GM12864 (cell line): ENCODE data around the gene PROCA1.
A peak's percentile ranks its signal among the peaks of the same experiment; 100 is the strongest.

Experiments
- DNase-seq: peaks from one replicate; pipeline ENCODE4 v3.0.0-alpha.2; 2011; ENCODE audit warnings: low read depth
- H3K4me3 ChIP-seq: 2 replicates; pipeline ENCODE4 v1.5.1; 2011; ENCODE audit warnings: mild to moderate bottlenecking, low read depth, low read length, control low read depth
- CTCF ChIP-seq: IDR thresholded peaks from 2 replicates; pipeline ENCODE4 v1.5.1; 2011; ENCODE audit warnings: low read depth, mild to moderate bottlenecking, moderate library complexity, low read length, control low read depth, inconsistent platforms; ENCODE audit errors: missing control alignments

Gene PROCA1

GRCh38 chr17:28751600-28752366, 40.1 kb upstream of the PROCA1 start:
- no peak for DNase-seq
- TF ChIP-seq CTCF, result no peak
- no peak overlapping the region for H3K4me3 ChIP-seq

- no peak overlapping the region for H3K4me3 ChIP-seq
- peak; percentile 100 for TF ChIP-seq CTCF
- DNase-seq, result peak; percentile 79
These were observed 38.7 kb upstream of the PROCA1 start for GRCh38 chr17:28750178-28751047.

- TF ChIP-seq CTCF, result no peak
- no peak overlapping the region for H3K4me3 ChIP-seq
- no peak for DNase-seq
These were observed 38.0 kb upstream of the PROCA1 start for GRCh38 chr17:28749516-28750177.

GRCh38 chr17:28748852-28749515, 37.3 kb upstream of the PROCA1 start:
- TF ChIP-seq CTCF, result no peak
- DNase-seq, result no peak

GRCh38 chr17:28747801-28748750, 36.4 kb upstream of the PROCA1 start:
- DNase-seq, result no peak
- H3K4me3 ChIP-seq, result no peak overlapping the region
- TF ChIP-seq CTCF, result no peak

More at GRCh38 chr17:28748852-28749515, 37.3 kb upstream of the PROCA1 start:
- no peak overlapping the region for H3K4me3 ChIP-seq
